ENCODE results near the gene PRR12. TPM values are rescaled to one million over a fixed set of nuclear protein-coding genes. Genes with fewer than 3 reads are reported as not detected.

Gene PRR12
- total and polyA plus RNA-seq, 4 experiments from 2014 or later: 1.2 to 65.1 (median 64.6) TPM; not detected in 1

DNA sequence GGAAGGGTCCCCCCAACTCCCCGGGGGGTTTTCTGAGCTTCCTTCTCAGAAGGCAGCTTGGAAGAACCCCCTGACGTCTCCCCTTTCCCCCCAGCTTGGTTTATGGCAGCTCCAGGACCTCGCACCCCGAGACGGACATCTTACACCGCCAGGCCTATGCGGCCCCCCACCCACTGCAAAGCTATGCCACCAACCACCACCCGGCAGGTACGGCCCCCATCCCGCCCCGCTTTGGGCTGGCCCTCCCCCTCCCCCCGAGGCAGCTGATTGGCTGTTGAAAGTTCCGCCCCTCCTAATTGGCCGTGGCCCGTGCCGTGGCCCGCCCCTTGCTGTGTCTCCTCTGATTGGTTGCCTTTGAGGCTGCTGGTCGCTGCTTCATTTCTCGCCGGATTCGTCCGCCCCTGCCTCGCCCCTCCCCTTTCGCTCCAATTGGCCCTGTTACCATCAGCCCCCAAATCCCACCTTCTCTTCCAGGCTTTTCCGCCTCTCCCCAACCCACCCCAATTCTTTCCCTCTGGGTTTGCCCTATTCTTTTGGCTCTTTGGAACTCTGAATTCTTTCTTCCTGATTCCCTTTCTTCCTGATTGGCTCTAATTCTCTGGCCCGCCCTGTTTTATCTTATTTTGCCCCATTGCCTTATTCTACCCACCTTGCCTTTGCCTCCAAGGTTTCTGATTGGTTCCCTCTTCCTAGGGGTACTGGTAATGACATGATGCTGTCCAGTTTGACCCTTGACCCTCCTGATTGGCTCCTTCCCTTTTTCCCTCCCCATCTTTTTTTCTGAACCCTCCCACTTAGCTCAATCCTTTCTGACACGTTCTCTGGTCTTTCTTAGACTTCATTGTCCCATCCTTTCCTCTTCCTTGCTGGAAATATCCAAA is 2.5 kb downstream of the PRR12 start:
- ChIA-PET CTCF (ENCODE audit: partially characterized antibody) (interaction anchor here (0.6 to 2.7 kb wide), 7 partner anchors 13 to 95 kb away, joined by 3 to 12 read pairs (median 3); partner anchors contain the start of genes NOSIP, PRRG2, RRAS and SCAF1), POLR2A (ENCODE audit: partially characterized antibody) (interaction anchor here (0.6 to 7.9 kb wide), 18 partner anchors 14 to 431 kb away, joined by 3 to 116 read pairs (median 4); partner anchors contain the start of genes BCL2L12, IRF3, NOSIP and PRMT1)
- H3K27ac Mint-ChIP-seq: peak overlapping the region; percentile 84 to 98 (median 95)
- H3K4me1 Mint-ChIP-seq: peaks cover 21 to 48% (median 31%) of the 10 kb centered on the region in 4 donors
- DNase-seq: peak; percentile 88 to 92 (median 89)
- H3K9me3 Mint-ChIP-seq: no peaks in the 10 kb centered on the region
- H3K4me3 Mint-ChIP-seq: peak overlapping the region; percentile 81 to 95 (median 93)
- H3K36me3 Mint-ChIP-seq: peaks cover 6 to 34% of the 10 kb centered on the region in 2 donors
- H3K27me3 Mint-ChIP-seq: no peaks in the 10 kb centered on the region
- peak overlapping the region; percentile 62 for H3K27ac ChIP-seq (ENCODE audit: low read depth, low read length)
- intact Hi-C loops (cut with micrococcal nuclease): loop anchor here (5.0 kb wide), 1 partner anchor 174 kb away; the partner anchor contains the start of gene AP2A1
- H3K4me1 ChIP-seq (ENCODE audit: insufficient read depth, low read length): peaks cover 23% of the 10 kb centered on the region
- H3K36me3 ChIP-seq (ENCODE audit: insufficient read depth, low read length): peaks cover 22% of the 10 kb centered on the region
- no peaks in the 10 kb centered on the region for H3K27me3 ChIP-seq (ENCODE audit: insufficient read depth, low read length)
- no peaks in the 10 kb centered on the region for H3K9me3 ChIP-seq (ENCODE audit: control insufficient read depth in 1 of 2, low read length in 2 of 2)
- H3K4me3 ChIP-seq (ENCODE audit: low read length in 2 of 2): peak overlapping the region; percentile 74 to 77

GRCh38 chr19:49594157-49594992 is 3.4 kb downstream of the PRR12 start:
- peaks cover 30% of the 10 kb centered on the region for H3K36me3 ChIP-seq (ENCODE audit: insufficient read depth, low read length)
- Mint-ChIP-seq H3K27ac (peak overlapping the region; percentile 84 to 98 (median 93)), H3K36me3 (peaks cover 6 to 38% of the 10 kb centered on the region in 2 donors), H3K27me3 (no peaks in the 10 kb centered on the region), H3K4me1 (peaks cover 17 to 42% (median 29%) of the 10 kb centered on the region in 4 donors), H3K4me3 (peak overlapping the region; percentile 29 to 95 (median 93)), H3K9me3 (no peaks in the 10 kb centered on the region)
- peaks cover 23% of the 10 kb centered on the region for H3K4me1 ChIP-seq (ENCODE audit: insufficient read depth, low read length)
- POLR2A ChIA-PET (ENCODE audit: partially characterized antibody): interaction anchor here (1.2 to 7.9 kb wide), 7 partner anchors 14 to 83 kb away, joined by 4 to 116 read pairs (median 14); partner anchors contain the start of genes NOSIP, PRMT1, PRRG2 and RRAS
- intact Hi-C loops (cut with micrococcal nuclease): loop anchor here (5.0 kb wide), 1 partner anchor 173 kb away; the partner anchor contains the start of gene AP2A1
- no peak for DNase-seq
- H3K4me3 ChIP-seq (ENCODE audit: low read length in 2 of 2): no peak overlapping the region
- H3K27ac ChIP-seq (ENCODE audit: low read depth, low read length): peak overlapping the region; percentile 62
- CTCF ChIA-PET (ENCODE audit: partially characterized antibody): interaction anchor here (0.7 to 2.1 kb wide), 3 partner anchors 44 to 90 kb away, joined by 3 to 12 read pairs (median 4); partner anchors contain the start of genes RRAS and SCAF1
- no peaks in the 10 kb centered on the region for H3K27me3 ChIP-seq (ENCODE audit: insufficient read depth, low read length)
- no peaks in the 10 kb centered on the region for H3K9me3 ChIP-seq (ENCODE audit: control insufficient read depth in 1 of 2, low read length in 2 of 2)

DNA sequence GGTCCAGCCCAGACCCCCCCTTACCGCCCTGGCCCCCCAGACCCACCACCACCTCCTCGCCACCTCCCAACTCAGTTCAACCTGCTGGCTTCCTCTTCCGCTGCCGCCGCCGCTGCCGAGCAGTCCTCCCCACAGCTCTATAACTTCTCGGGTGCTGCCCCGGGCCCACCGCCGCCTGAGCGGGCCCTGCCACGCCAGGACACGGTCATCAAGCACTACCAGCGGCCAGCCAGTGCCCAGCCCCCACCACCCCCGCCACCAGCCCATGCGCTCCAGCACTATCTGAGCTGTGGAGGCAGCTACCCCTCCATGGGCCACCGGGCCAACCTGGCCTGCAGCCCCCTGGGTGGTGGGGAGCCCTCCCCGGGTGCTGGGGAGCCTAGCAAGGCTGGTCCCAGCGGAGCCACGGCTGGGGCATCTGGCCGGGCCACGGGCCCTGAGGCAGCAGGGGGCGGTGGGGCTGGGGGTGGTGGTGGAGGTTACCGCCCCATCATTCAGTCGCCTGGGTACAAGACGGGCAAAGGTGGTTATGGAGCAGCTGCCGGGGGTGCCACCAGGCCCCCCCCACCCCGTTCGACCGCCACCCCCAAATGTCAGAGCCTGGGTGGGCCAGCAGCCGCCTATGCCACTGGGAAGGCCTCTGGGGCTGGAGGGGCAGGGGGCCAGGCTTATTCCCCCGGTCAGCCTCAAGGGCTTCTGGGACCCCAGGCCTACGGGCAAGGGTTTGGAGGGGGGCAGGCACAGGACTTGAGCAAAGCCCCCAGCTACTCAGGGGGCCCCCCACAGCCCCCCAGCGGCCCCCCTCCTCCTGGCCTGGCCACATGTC is 4.2 kb downstream of the PRR12 start:
- peaks cover 37% of the 10 kb centered on the region for H3K36me3 ChIP-seq (ENCODE audit: insufficient read depth, low read length)
- intact Hi-C loops (cut with micrococcal nuclease): loop anchor here (5.0 kb wide), 1 partner anchor 172 kb away; the partner anchor contains the start of gene AP2A1
- no peak overlapping the region for H3K4me3 Mint-ChIP-seq
- no peak for DNase-seq
- ChIA-PET CTCF (ENCODE audit: partially characterized antibody) (no interaction called here), POLR2A (ENCODE audit: partially characterized antibody) (interaction anchor here (1.5 to 7.9 kb wide), 7 partner anchors 15 to 82 kb away, joined by 3 to 116 read pairs (median 14); partner anchors contain the start of genes NOSIP, PRMT1, PRRG2 and RRAS)
- H3K4me3 ChIP-seq (ENCODE audit: low read length in 2 of 2): no peak overlapping the region
- H3K4me1 ChIP-seq (ENCODE audit: insufficient read depth, low read length): peaks cover 23% of the 10 kb centered on the region
- no peak overlapping the region for H3K27ac ChIP-seq (ENCODE audit: low read depth, low read length)
- no peaks in the 10 kb centered on the region for H3K9me3 ChIP-seq (ENCODE audit: control insufficient read depth in 1 of 2, low read length in 2 of 2)
- no peaks in the 10 kb centered on the region for H3K9me3 Mint-ChIP-seq
- no peaks in the 10 kb centered on the region for H3K27me3 Mint-ChIP-seq
- H3K4me1 Mint-ChIP-seq: peaks cover 14 to 38% (median 25%) of the 10 kb centered on the region in 4 donors
- no peak overlapping the region for H3K27ac Mint-ChIP-seq
- no peaks in the 10 kb centered on the region for H3K27me3 ChIP-seq (ENCODE audit: insufficient read depth, low read length)
- peaks cover 10 to 43% of the 10 kb centered on the region in 2 donors for H3K36me3 Mint-ChIP-seq

DNA sequence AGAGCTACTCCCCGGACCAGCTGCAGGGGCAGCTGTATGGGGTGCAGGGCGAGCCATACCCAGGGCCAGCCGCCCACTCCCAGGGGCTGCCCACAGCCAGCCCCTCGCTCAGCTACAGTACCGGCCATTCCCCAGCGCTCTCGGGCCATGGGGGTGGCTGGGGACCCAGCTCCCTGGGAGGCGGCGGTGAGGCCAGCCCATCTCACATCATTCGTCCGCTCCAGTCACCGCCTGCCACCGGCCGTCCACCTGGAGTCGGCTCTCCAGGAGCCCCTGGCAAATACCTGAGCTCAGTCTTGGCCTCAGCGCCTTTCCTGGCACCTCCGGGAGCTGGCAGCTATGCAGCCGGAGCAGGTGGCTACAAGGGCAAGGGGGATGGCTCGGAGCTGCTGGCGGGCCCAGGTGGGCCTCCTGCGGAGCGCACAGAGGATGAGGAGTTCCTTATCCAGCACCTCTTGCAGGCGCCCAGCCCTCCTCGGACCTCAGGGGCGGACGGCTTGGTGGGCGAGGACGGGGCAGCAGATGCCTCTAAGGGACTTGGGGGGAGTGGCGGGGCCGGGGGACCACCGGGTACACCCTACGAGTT is 4.9 kb downstream of the PRR12 start:
- CTCF ChIA-PET (ENCODE audit: partially characterized antibody): no interaction called here
- intact Hi-C loops (cut with micrococcal nuclease): no loop called here

GRCh38 chr19:49596407-49596806 is 5.4 kb downstream of the PRR12 start:
- intact Hi-C loops (cut with micrococcal nuclease): no loop called here
- Mint-ChIP-seq H3K36me3 (peaks cover 18 to 49% of the 10 kb centered on the region in 2 donors), H3K9me3 (no peaks in the 10 kb centered on the region), H3K4me3 (no peak overlapping the region), H3K27me3 (no peaks in the 10 kb centered on the region), H3K4me1 (peaks cover 17 to 36% (median 26%) of the 10 kb centered on the region in 4 donors), H3K27ac (no peak overlapping the region)
- no peak overlapping the region for H3K4me3 ChIP-seq (ENCODE audit: low read length in 2 of 2)
- no peaks in the 10 kb centered on the region for H3K9me3 ChIP-seq (ENCODE audit: control insufficient read depth in 1 of 2, low read length in 2 of 2)
- no peak overlapping the region for H3K27ac ChIP-seq (ENCODE audit: low read depth, low read length)
- POLR2A ChIA-PET (ENCODE audit: partially characterized antibody): interaction anchor here (1.5 to 3.9 kb wide), 4 partner anchors 22 to 80 kb away, joined by 3 to 21 read pairs (median 4); partner anchors contain the start of gene PRMT1
- CTCF ChIA-PET (ENCODE audit: partially characterized antibody): no interaction called here
- H3K4me1 ChIP-seq (ENCODE audit: insufficient read depth, low read length): peaks cover 23% of the 10 kb centered on the region
- no peaks in the 10 kb centered on the region for H3K27me3 ChIP-seq (ENCODE audit: insufficient read depth, low read length)
- no peak for DNase-seq
- peaks cover 43% of the 10 kb centered on the region for H3K36me3 ChIP-seq (ENCODE audit: insufficient read depth, low read length)

More for the DNA sequence above, 4.9 kb downstream of the PRR12 start:
- H3K27me3 Mint-ChIP-seq: no peaks in the 10 kb centered on the region
- H3K4me1 ChIP-seq (ENCODE audit: insufficient read depth, low read length): peaks cover 23% of the 10 kb centered on the region
- POLR2A ChIA-PET (ENCODE audit: partially characterized antibody): interaction anchor here (1.5 to 7.9 kb wide), 6 partner anchors 16 to 81 kb away, joined by 3 to 116 read pairs (median 11); partner anchors contain the start of genes NOSIP, PRMT1, PRRG2 and SCAF1
- H3K27ac Mint-ChIP-seq: no peak overlapping the region
- H3K4me3 Mint-ChIP-seq: no peak overlapping the region
- H3K27me3 ChIP-seq (ENCODE audit: insufficient read depth, low read length): no peaks in the 10 kb centered on the region
- no peaks in the 10 kb centered on the region for H3K9me3 Mint-ChIP-seq
- DNase-seq: no peak
- H3K9me3 ChIP-seq (ENCODE audit: control insufficient read depth in 1 of 2, low read length in 2 of 2): no peaks in the 10 kb centered on the region
- H3K36me3 Mint-ChIP-seq: peaks cover 13 to 45% of the 10 kb centered on the region in 2 donors
- H3K27ac ChIP-seq (ENCODE audit: low read depth, low read length): no peak overlapping the region
- H3K4me3 ChIP-seq (ENCODE audit: low read length in 2 of 2): no peak overlapping the region
- H3K36me3 ChIP-seq (ENCODE audit: insufficient read depth, low read length): peaks cover 41% of the 10 kb centered on the region
- H3K4me1 Mint-ChIP-seq: peaks cover 16 to 33% (median 25%) of the 10 kb centered on the region in 4 donors

Measured in CD4-positive, alpha-beta memory T cell (primary cell).